NT2/D1 (cell line): ENCODE data around the gene PLCH1.

Experiments used
- SUZ12 ChIP-seq: IDR thresholded peaks from 2 replicates; pipeline ENCODE4 v1.6.1; 2011; ENCODE audit not compliant: insufficient read length, insufficient read depth; ENCODE audit errors: extremely low read depth
- YY1 ChIP-seq: IDR thresholded peaks from 2 replicates; pipeline ENCODE4 v1.6.1; 2011; ENCODE audit not compliant: insufficient read length, insufficient read depth
- ZNF274 ChIP-seq: IDR thresholded peaks from 2 replicates; pipeline ENCODE4 v1.6.1; 2011; ENCODE audit warnings: mild to moderate bottlenecking, low read depth, low read length

DNA sequence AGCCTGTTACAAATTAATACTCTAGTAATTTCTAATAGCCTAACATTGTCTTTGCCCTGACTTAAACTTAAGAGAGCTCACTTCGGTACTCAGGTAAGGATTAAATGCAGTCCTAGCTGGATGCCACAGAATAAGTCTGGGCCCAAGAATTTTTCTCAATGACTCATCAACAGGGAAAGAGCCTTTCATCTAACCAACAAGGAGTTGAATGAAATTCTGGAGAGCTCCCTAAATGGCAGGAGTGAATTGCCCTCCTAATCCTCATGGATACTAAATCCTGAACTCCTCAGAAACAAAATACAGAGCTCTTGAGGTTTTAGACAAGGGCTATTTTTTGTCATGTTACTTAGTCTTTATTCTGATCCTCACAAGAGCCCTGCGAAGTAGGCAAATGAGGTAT is 159.5 kb downstream of the PLCH1 start:
- TF ChIP-seq ZNF274 (no peak), YY1 (no peak), SUZ12 (no peak)
